Retinal pigment epithelial cell (primary cell): ENCODE data around the gene MYO7A.

ENCODE experiments used
- DNase-seq: peaks from one replicate; pipeline ENCODE4 v3.0.0-alpha.2; 2010; ENCODE audit warnings: low read depth
- H3K4me3 ChIP-seq: 2 replicates; pipeline ENCODE4 v1.5.1; 2011; ENCODE audit warnings: mild to moderate bottlenecking, low read length, control low read depth, moderate library complexity
- CTCF ChIP-seq: conservative IDR thresholded peaks from 2 replicates; pipeline ENCODE4 v1.5.1; 2011; ENCODE audit warnings: low read depth, low read length, control low read depth, inconsistent platforms

The MYO7A gene

GRCh38 chr11:77089004-77089545 lies 39.0 kb upstream of the MYO7A start:
- no peak for DNase-seq
- no peak overlapping the region for H3K4me3 ChIP-seq
- TF ChIP-seq CTCF = no peak

GRCh38 chr11:77090046-77090372 lies 38.0 kb upstream of the MYO7A start:
- H3K4me3 ChIP-seq = no peak overlapping the region
- no peak for TF ChIP-seq CTCF
- no peak for DNase-seq

- H3K4me3 ChIP-seq = no peak overlapping the region
- no peak for DNase-seq
- no peak for TF ChIP-seq CTCF
Measured at GRCh38 chr11:77090373-77091111, 37.5 kb upstream of the MYO7A start.

- no peak for DNase-seq
- peak; percentile 96 for TF ChIP-seq CTCF
- H3K4me3 ChIP-seq = no peak overlapping the region
Measured at GRCh38 chr11:77091146-77091940, 36.7 kb upstream of the MYO7A start.

- no peak for TF ChIP-seq CTCF
- no peak overlapping the region for H3K4me3 ChIP-seq
- DNase-seq = no peak
Measured at GRCh38 chr11:77092382-77092781, 35.7 kb upstream of the MYO7A start.

GRCh38 chr11:77093056-77093891 lies 34.8 kb upstream of the MYO7A start:
- DNase-seq = no peak
- H3K4me3 ChIP-seq = no peak overlapping the region
- TF ChIP-seq CTCF = no peak
